PFSK-1 (cell line): ENCODE results near the gene SUCLG2.

Source experiments
- FOXP2 ChIP-seq: optimal IDR thresholded peaks from 2 replicates; pipeline ENCODE3; 2011; ENCODE audit warnings: borderline replicate concordance, control low read depth, inconsistent platforms; ENCODE audit not compliant: insufficient read depth; ENCODE audit errors: extremely low read length, extremely low read depth
- POLR2AphosphoS5 ChIP-seq: IDR thresholded peaks from 2 replicates; pipeline ENCODE4 v1.6.1; 2012; ENCODE audit warnings: low read depth, mild to moderate bottlenecking, control low read depth, low read length, moderate library complexity
- SIN3A ChIP-seq: IDR thresholded peaks from 2 replicates; pipeline ENCODE4 v1.6.1; 2012; ENCODE audit warnings: mild to moderate bottlenecking, low read length, moderate library complexity, borderline replicate concordance; ENCODE audit not compliant: insufficient read depth
- TAF1 ChIP-seq: IDR thresholded peaks from 2 replicates; pipeline ENCODE4 v1.6.1; 2012; ENCODE audit warnings: low read length, control low read depth, borderline replicate concordance; ENCODE audit not compliant: insufficient read depth
- TF ChIP-seq, protein P1 (sequence below), 2 experiments: IDR thresholded peaks; 2 replicates each; pipeline versions ENCODE4 v1.6.1 to v1.8.0; 2011 to 2012; ENCODE audit warnings: low read depth in 2 of 2, low read length in 2 of 2, control low read depth in 1 of 2, inconsistent platforms in 1 of 2, mild to moderate bottlenecking in 1 of 2, moderate library complexity in 1 of 2; ENCODE audit not compliant: insufficient read depth in 1 of 2

Gene SUCLG2

DNA sequence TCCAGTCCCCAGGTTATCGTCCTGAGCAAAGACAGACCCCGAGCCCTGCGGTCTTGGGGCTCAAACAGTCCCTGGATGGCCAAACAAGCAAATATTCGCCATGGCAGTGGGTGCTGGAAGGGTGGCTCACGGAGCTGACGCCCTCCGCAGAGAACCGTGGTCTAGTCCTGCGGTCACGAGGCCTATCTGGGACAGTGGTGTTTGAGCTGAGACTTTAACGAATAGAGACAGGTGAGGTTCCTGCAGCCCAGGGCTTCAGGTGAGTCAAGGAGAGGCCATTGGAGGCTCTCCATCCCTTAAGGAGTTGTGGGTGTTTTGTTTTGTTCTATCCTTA is 399 bp upstream of the SUCLG2 start:
- TF ChIP-seq FOXP2 (no peak), POLR2AphosphoS5 (no peak), TAF1 (no peak), SIN3A (no peak)
- TF ChIP-seq, protein P1, sequence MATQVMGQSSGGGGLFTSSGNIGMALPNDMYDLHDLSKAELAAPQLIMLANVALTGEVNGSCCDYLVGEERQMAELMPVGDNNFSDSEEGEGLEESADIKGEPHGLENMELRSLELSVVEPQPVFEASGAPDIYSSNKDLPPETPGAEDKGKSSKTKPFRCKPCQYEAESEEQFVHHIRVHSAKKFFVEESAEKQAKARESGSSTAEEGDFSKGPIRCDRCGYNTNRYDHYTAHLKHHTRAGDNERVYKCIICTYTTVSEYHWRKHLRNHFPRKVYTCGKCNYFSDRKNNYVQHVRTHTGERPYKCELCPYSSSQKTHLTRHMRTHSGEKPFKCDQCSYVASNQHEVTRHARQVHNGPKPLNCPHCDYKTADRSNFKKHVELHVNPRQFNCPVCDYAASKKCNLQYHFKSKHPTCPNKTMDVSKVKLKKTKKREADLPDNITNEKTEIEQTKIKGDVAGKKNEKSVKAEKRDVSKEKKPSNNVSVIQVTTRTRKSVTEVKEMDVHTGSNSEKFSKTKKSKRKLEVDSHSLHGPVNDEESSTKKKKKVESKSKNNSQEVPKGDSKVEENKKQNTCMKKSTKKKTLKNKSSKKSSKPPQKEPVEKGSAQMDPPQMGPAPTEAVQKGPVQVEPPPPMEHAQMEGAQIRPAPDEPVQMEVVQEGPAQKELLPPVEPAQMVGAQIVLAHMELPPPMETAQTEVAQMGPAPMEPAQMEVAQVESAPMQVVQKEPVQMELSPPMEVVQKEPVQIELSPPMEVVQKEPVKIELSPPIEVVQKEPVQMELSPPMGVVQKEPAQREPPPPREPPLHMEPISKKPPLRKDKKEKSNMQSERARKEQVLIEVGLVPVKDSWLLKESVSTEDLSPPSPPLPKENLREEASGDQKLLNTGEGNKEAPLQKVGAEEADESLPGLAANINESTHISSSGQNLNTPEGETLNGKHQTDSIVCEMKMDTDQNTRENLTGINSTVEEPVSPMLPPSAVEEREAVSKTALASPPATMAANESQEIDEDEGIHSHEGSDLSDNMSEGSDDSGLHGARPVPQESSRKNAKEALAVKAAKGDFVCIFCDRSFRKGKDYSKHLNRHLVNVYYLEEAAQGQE (IDR thresholded peaks at IDR 0.05; ENCODE audit: insufficient read depth in 1 of 2, low read depth in 2 of 2, low read length in 2 of 2) = no peak

DNA sequence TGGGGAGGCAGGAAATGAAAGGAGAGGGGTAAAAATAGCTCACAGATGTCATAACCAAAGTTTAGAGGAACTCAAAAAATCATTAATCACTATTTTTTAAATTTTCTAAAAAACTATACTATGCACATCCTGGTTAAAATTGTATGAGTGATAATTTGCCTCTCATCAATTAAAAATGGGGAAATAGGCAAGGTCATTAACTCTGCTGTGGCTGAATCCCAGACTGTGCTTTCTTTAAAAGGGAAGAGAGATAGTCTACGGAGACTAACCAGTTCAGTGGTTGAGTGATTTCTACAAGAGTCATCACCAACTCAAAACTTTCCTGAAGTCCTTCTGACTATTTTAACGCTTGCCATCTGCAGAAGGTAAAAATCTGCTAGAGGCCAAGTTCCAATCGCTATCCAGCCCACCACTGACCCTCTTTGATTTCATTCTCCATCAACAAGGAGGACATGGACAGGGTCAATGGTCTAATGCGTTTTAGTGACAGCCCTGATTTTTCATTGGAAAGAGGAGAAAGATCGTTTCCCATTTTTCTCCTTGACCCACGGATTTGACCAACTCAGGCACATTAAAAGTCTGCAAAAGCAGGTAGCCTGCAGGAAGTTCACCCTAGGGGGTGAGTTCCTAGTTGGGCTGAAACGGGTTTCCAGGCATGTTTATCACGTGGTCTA is 850 bp downstream of the SUCLG2 start:
- no peak for TF ChIP-seq FOXP2
- TF ChIP-seq, protein P1 (IDR thresholded peaks at IDR 0.05; ENCODE audit: insufficient read depth in 1 of 2, low read depth in 2 of 2, low read length in 2 of 2) = no peak
- TF ChIP-seq SIN3A = no peak
- TF ChIP-seq TAF1 = no peak; the same call in 1 of the 2 replicates
- TF ChIP-seq POLR2AphosphoS5 = no peak

DNA sequence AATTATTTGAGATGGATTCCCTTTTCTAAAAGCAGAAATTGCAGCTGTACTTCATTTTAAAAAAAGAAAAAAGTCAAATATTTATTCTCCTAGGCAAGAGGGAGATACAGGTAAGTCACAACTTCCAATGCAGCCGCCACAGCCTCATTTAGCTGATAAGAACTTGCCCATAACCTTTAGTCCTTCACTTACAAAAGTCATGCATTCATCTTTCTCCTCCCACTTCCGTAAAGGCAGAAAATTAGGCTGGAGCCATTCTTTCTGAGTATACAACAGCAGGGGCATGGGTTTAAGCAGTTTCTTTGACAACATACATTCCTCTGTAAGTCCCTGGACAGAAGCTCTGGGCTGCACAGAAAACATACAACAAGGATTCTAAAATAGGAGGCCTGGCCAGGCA is 4.3 kb downstream of the SUCLG2 start:
- TF ChIP-seq FOXP2 (no peak), POLR2AphosphoS5 (no peak), TAF1 (no peak), SIN3A (no peak)
- TF ChIP-seq, protein P1 (IDR thresholded peaks at IDR 0.05; ENCODE audit: insufficient read depth in 1 of 2, low read depth in 2 of 2, low read length in 2 of 2) = no peak

DNA sequence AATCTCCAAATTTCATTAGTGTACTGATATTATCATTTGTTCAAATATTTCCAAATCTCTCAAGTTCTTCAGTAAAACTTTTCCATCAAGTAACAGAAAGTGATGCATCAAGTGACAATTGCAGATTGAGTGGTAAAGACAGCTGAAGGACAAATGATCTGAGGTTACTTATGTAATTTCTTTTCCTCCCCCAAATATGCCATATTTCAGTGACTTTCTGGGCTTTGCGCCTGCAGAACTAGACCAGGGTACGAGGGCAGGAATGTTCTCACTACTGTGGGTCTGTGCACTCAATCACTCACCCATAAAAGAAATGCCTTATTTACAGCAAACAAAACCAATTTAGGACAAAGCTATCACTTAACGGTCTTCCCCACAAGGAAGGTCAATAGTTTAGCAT is 4.7 kb downstream of the SUCLG2 start:
- no peak for TF ChIP-seq TAF1
- TF ChIP-seq FOXP2 = no peak
- TF ChIP-seq, protein P1 (IDR thresholded peaks at IDR 0.05; ENCODE audit: insufficient read depth in 1 of 2, low read depth in 2 of 2, low read length in 2 of 2) = no peak

DNA sequence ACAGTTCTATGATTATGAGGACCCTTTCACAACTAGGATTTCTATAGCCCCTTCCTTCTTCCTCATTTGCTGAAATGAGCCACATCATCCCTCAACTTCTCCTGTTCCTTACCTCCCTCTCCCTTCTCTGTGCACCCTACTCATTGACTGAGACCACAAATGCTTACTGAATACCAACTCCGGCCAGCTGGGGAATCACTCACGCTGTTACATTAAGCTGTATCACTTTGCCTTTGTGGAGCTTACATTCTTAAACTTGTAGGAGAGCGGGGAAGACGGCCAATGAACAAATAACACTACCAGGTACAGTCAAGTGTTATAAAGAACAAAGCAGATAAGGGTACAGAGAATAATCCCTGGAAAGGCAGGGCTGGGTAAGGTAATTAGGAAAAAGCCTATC is 5.7 kb downstream of the SUCLG2 start:
- TF ChIP-seq POLR2AphosphoS5 (no peak), FOXP2 (no peak), TAF1 (no peak)
- TF ChIP-seq, protein P1 (IDR thresholded peaks at IDR 0.05; ENCODE audit: insufficient read depth in 1 of 2, low read depth in 2 of 2, low read length in 2 of 2) = no peak
